Coronary artery (tissue), 2 donors: ENCODE data around the gene ATF6B.

ENCODE experiments used
- DNase-seq: peaks from one replicate; pipeline ENCODE4 v3.0.0-alpha.2; 2017; ENCODE audit warnings: low spot score
- H3K27ac ChIP-seq, 2 donors: fragments of 200-600 bp; sonication (generic); one replicate each; pipeline ENCODE4 v1.5.1; 2016 to 2019
- H3K4me3 ChIP-seq: fragments of 200-600 bp; sonication (generic); 2 replicates; pipeline ENCODE4 v1.5.1; 2016; ENCODE audit warnings: mild to moderate bottlenecking, moderate library complexity
- TF ChIP-seq, protein P1 (sequence below): fragments of 200-600 bp; sonication (generic); IDR thresholded peaks from one replicate; pipeline ENCODE4 v1.5.1; 2019; ENCODE audit warnings: antibody characterized with exemption

The ATF6B gene

DNA sequence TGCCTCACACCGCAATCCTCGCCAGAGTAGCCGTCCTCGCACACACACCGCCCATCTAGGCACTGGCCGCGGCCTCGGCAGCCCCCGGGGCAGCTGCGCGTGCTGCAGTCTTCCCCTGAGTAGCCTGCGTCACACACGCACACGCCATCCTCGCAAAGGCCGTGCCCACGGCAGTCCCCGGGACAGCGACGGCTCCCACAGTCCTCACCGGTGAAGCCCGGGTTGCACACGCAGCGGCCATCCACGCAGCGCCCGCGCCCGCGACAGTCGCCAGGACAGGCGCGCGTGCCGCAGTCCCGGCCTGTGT, 32.0 kb downstream of the ATF6B start:
- TF ChIP-seq, protein P1, sequence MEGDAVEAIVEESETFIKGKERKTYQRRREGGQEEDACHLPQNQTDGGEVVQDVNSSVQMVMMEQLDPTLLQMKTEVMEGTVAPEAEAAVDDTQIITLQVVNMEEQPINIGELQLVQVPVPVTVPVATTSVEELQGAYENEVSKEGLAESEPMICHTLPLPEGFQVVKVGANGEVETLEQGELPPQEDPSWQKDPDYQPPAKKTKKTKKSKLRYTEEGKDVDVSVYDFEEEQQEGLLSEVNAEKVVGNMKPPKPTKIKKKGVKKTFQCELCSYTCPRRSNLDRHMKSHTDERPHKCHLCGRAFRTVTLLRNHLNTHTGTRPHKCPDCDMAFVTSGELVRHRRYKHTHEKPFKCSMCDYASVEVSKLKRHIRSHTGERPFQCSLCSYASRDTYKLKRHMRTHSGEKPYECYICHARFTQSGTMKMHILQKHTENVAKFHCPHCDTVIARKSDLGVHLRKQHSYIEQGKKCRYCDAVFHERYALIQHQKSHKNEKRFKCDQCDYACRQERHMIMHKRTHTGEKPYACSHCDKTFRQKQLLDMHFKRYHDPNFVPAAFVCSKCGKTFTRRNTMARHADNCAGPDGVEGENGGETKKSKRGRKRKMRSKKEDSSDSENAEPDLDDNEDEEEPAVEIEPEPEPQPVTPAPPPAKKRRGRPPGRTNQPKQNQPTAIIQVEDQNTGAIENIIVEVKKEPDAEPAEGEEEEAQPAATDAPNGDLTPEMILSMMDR: no peak
- H3K27ac ChIP-seq: peak overlapping the region in 1 of 2 donors; percentile 9
- peak overlapping the region; percentile 32 for H3K4me3 ChIP-seq
- no peak for DNase-seq

DNA sequence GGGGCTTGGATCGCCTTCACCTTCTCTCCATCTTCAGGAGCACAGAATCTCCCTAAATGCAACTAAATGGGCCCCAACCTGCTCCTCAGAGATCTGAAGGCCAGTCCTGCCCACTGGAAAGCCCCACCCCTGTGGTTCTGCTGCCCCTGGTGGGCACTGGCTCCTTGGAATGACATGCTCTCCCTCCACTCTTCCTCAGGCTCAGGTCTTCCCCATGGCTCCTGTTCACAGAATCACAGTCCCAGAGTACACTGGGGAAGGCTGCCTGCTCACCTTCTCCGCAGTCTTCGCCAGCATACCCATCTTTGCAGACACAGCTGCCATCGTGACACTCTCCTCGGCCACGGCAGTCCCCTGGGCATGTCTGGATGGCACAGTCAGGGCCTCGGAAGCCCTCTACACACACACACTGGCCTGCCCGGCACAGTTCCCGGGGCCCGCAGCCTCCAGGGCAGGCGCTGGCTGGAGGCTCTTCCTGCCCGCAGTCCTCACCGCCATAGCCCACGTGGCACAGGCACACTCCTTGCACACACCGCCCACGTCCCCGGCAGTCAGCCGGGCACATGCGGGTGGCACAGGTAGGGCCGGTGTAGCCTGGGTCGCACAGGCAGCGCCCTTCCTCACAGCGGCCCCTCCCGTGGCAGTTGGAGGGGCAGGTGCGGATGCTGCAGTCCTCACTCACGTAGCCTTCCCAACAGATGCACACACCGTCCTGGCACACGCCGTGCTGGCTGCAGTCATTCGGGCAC, 32.5 kb downstream of the ATF6B start:
- H3K27ac ChIP-seq: peak overlapping the region in 1 of 2 donors; percentile 9
- TF ChIP-seq, protein P1: no peak
- peak overlapping the region; percentile 32 for H3K4me3 ChIP-seq
- no peak for DNase-seq

DNA sequence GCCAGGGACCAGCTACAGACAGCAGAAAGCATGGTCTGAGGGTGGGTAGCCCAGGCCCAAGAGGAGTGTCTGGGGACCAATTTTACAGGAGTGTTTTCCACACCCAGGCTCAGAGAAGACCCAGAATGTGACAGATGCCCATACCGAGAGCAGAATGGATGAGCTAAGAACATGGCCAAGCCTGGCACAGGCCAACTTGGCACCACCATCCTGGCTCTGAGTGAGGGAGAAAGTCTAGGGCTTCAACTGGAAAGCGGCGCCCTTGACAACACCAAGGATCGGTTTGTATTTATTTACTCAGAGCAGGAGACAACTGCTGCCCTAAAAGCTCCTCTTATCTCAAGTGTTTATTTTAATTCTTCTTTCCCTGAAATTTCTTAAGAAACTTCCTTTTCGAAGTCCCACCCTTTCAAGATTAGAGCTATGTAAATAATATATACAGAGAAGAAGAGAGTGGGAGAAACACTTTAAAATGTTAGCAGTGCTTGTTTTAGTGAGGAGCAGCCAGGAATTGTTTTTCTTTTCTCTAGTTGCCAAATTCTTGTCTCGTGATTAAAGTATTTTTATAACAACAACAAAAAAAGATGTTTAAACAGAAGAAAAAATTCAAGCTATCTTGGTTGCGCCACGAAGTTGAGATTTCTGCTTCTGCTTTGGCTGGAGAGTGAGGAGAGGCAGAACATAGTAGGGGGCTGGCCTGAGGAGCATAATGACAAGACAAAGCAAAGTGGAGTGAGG, 35.1 kb downstream of the ATF6B start:
- Histone ChIP-seq H3K27ac (peak overlapping the region; percentile 73 to 94), H3K4me3 (peak overlapping the region; percentile 13)
- no peak for DNase-seq
- TF ChIP-seq, protein P1: no peak

DNA sequence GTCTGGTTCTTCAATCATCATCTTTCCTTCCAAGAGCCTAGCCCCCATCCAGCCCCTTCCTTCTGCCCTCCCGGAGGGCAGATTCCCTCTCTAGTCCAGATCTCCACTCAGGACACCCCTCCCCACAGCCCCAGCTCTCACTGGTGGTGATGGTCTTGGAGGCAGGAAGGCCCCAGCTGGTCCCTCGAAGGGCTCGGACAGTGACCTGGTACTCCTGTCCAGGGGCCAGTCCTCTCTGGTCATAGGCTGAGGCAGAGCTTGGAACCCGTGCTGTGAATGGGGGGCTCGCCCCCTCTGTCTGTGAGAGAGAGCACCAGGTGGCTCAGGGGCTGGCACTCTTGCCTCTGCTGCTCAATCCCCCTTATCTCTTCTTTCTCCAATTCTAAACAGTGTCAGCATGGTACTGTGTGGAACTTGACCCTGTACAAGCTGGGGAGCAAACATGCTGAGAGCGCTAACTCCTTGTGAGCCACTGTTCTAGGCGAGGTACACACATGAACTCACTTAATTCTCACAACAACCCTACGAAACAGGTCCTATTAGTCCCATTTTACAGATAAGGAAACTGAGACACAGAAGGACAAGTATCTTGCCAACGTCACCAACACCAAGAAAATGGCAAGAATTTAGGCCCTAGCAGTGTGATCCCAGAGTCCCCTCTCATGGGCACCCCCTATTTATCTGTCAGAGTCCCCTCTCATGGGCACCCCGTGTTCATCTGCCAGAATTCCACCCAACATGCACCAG, 38.8 kb downstream of the ATF6B start:
- TF ChIP-seq, protein P1: no peak
- H3K27ac ChIP-seq: peak overlapping the region; percentile 76 to 94
- no peak for DNase-seq
- no peak overlapping the region for H3K4me3 ChIP-seq

DNA sequence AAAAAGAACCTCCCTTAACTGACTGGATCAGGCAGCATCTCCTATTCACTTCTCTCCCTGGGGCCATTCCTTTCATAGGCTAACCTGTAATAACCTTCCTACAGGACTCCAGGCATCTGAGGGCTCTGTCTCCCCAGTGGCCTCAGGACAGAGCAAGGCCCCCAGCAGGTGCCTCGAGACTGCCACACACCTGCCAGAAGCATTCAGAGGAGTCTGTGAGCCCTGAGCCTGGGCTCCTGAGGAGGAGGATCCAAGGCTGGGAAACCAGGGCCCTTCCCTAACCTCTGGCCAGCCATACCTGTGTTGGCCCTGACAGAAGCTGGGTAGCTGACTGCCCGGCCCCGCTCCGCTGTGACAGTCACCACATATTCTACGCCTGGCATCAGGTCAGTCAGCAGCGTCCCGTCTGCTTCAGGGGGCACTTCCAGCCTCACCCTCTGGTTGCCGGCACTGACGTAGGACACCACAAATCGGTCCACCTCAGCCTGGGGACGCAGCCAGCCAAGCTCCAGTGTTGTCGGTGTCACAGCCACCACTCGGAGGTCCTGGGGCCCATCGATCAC, 39.5 kb downstream of the ATF6B start:
- no peak for DNase-seq
- Histone ChIP-seq H3K27ac (peak overlapping the region; percentile 76 to 94), H3K4me3 (no peak overlapping the region)
- TF ChIP-seq, protein P1: no peak

DNA sequence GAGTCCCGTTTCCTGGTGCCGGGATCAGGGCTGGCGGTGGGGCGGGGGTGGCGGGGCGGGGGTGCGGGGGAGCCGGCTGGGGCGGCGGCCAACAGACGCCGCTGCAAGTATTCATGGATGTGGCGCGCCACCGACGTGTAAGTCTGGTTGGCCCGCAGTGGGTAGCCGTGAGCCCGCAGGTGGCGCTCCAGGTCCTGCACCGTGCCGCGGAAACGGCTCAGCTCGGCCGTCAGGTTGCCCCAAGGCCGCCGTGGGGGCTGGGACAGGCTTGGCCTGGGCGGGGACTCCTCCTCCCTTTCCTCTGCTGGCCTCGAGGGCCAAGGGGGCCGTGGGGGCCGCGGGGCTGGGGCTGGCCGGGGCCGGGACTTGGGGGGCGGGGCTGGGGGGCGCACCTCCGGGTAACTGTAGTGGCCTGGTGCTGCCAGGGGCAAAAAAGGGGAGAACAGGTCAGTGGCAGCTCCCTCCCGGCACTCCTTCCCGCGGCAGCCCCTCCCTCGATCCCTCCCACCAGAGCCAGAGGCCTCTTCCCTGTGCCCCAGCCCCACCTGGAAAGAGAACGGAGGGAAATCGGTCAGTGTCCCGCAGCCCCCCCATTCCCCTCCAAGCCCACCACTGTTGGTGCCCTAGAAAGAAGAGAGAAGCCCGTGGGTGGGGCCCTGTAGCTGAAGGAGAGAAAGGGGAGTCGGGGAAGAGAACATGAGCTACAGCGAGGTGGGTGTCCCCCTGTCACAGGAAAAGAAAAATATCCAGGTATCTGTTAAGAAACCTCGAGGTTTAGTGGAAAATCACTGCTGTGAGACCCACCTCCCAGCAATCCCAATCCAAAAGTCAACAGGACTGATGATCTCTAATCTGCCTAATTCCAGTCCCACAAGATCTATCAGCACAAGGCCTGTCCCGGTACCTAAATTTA, 40.2 kb downstream of the ATF6B start:
- TF ChIP-seq, protein P1: peak; percentile 68
- peak; percentile 95 for DNase-seq
- Histone ChIP-seq H3K27ac (peak overlapping the region; percentile 76 to 94), H3K4me3 (peak overlapping the region; percentile 60)
